ENCODE data around the gene ITPRID1. TPM values are rescaled to one million over a fixed set of nuclear protein-coding genes. Genes with fewer than 3 reads are reported as not detected.
"Not testable (repeated sequence)": the region's sequence is repeated elsewhere in the genome, so short reads cannot be mapped to it uniquely, and the experiment has no call there.

The ITPRID1 gene
- under 1 TPM in 3 of 6 donors, not detected in 3; 0.10 to 0.30 (median 0.17) TPM for total RNA-seq

- ATAC-seq (ENCODE audit: low FRiP score in 2 of 2): no peak
- TF ChIP-seq CTCF (IDR thresholded peaks at IDR 0.05): no peak
- TF ChIP-seq POLR2AphosphoS5 (IDR thresholded peaks at IDR 0.05): no peak
- TF ChIP-seq POLR2A (IDR thresholded peaks at IDR 0.05): no peak
- no peak for TF ChIP-seq EP300 (IDR thresholded peaks at IDR 0.05)
- Histone ChIP-seq H3K36me3 (no peaks in the 10 kb centered on the region), H3K9me3 (no peaks in the 10 kb centered on the region), H3K27me3 (no peaks in the 10 kb centered on the region), H3K4me3 (no peak within 1 kb of the TSS), H3K27ac (no peak within 1 kb of the TSS), H3K4me1 (no peaks in the 10 kb centered on the region)
- no peak for DNase-seq
- WGBS, 2 donors: 65 to 70% methylated on average over 4 of the region's 4 CpGs
These were observed at the start of gene ITPRID1 for GRCh38 chr7:31513790-31514189. TSS of gene ITPRID1 (plus strand) at chr7:31514090. CDS start at chr7:31553025, 38,935 bp downstream.

GRCh38 chr7:31464601-31465000, 49.3 kb upstream of the ITPRID1 start:
- no peak overlapping the region for H3K27ac ChIP-seq
- no peak overlapping the region for H3K4me3 ChIP-seq
- no peaks in the 10 kb centered on the region for H3K27me3 ChIP-seq
- ATAC-seq (ENCODE audit: low FRiP score in 2 of 2) (no peak), DNase-seq (no peak)
- no peaks in the 10 kb centered on the region for H3K9me3 ChIP-seq
- no peaks in the 10 kb centered on the region for H3K36me3 ChIP-seq
- TF ChIP-seq POLR2A (IDR thresholded peaks at IDR 0.05) (no peak), POLR2AphosphoS5 (IDR thresholded peaks at IDR 0.05) (no peak)
- H3K4me1 ChIP-seq: no peaks in the 10 kb centered on the region
- 61 to 82% methylated on average over 1 of the region's 1 CpG for WGBS, 2 donors

GRCh38 chr7:31465285-31465684, 48.6 kb upstream of the ITPRID1 start:
- Histone ChIP-seq H3K27ac (no peak overlapping the region), H3K4me3 (no peak overlapping the region), H3K36me3 (no peaks in the 10 kb centered on the region), H3K27me3 (no peaks in the 10 kb centered on the region), H3K9me3 (no peaks in the 10 kb centered on the region), H3K4me1 (no peaks in the 10 kb centered on the region)
- whole genome bisulfite sequencing, 2 donors: 53 to 58% methylated on average over 3 of the region's 3 CpGs
- TF ChIP-seq EP300 (IDR thresholded peaks at IDR 0.05) (no peak), POLR2A (IDR thresholded peaks at IDR 0.05) (no peak), CTCF (IDR thresholded peaks at IDR 0.05) (no peak), POLR2AphosphoS5 (IDR thresholded peaks at IDR 0.05) (no peak)
- ATAC-seq (ENCODE audit: low FRiP score in 2 of 2) (peak in 1 of 2 donors; percentile 45), DNase-seq (no peak)

GRCh38 chr7:31466036-31466435, 47.9 kb upstream of the ITPRID1 start:
- Histone ChIP-seq H3K27me3 (no peaks in the 10 kb centered on the region), H3K9me3 (no peaks in the 10 kb centered on the region), H3K4me1 (no peaks in the 10 kb centered on the region), H3K4me3 (no peak overlapping the region), H3K36me3 (no peaks in the 10 kb centered on the region), H3K27ac (no peak overlapping the region)
- TF ChIP-seq POLR2A (IDR thresholded peaks at IDR 0.05) (no peak), POLR2AphosphoS5 (IDR thresholded peaks at IDR 0.05) (no peak)
- 7 to 33% methylated on average over 1 of the region's 1 CpG for WGBS, 2 donors
- DNase-seq (no peak), ATAC-seq (ENCODE audit: low FRiP score in 2 of 2) (no peak)

- 61 to 70% methylated on average over 8 of the region's 8 CpGs for WGBS, 2 donors
- not testable (repeated sequence) for DNase-seq; H3K27me3 ChIP-seq; H3K27ac ChIP-seq; H3K9me3 ChIP-seq; H3K4me3 ChIP-seq; H3K4me1 ChIP-seq; ATAC-seq (ENCODE audit: low FRiP score in 2 of 2); H3K36me3 ChIP-seq
These were observed 43.0 kb upstream of the ITPRID1 start for GRCh38 chr7:31470883-31471282.

- no peaks in the 10 kb centered on the region for H3K9me3 ChIP-seq
- DNase-seq (no peak), ATAC-seq (ENCODE audit: low FRiP score in 2 of 2) (no peak)
- TF ChIP-seq CTCF (IDR thresholded peaks at IDR 0.05) (no peak), POLR2A (IDR thresholded peaks at IDR 0.05) (no peak), EP300 (IDR thresholded peaks at IDR 0.05) (no peak), POLR2AphosphoS5 (IDR thresholded peaks at IDR 0.05) (no peak)
- no peak overlapping the region for H3K27ac ChIP-seq
- no peaks in the 10 kb centered on the region for H3K27me3 ChIP-seq
- H3K4me1 ChIP-seq: no peaks in the 10 kb centered on the region
- no peaks in the 10 kb centered on the region for H3K36me3 ChIP-seq
- WGBS, 2 donors: 67 to 79% methylated on average over 1 of the region's 1 CpG
- H3K4me3 ChIP-seq: no peak overlapping the region
These were observed 38.5 kb upstream of the ITPRID1 start for GRCh38 chr7:31475368-31475767.

All from upper lobe of left lung (tissue), 6 donors.